Measurements from ENCODE around the gene RASGRP2.
A peak's percentile ranks its signal among the peaks of the same experiment; 100 is the strongest.

Gene RASGRP2

GRCh38 chr11:64765291-64765850, 21.4 kb upstream of the RASGRP2 start:
- DNase-seq (ENCODE audit: extremely low read depth, low read depth) = no peak
- H3K4me3 ChIP-seq (replicated peaks; ENCODE audit: low read depth, low read length) = no peak overlapping the region
- peak; percentile 20 for TF ChIP-seq CTCF (IDR thresholded peaks at IDR 0.05; ENCODE audit: low read depth, low read length, missing control alignments)

- DNase-seq (ENCODE audit: extremely low read depth, low read depth) = no peak
- no peak overlapping the region for H3K4me3 ChIP-seq (replicated peaks; ENCODE audit: low read depth, low read length)
- TF ChIP-seq CTCF (IDR thresholded peaks at IDR 0.05; ENCODE audit: low read depth, low read length, missing control alignments) = no peak
These were observed 20.8 kb upstream of the RASGRP2 start for GRCh38 chr11:64764753-64765152.

- TF ChIP-seq CTCF (IDR thresholded peaks at IDR 0.05; ENCODE audit: low read depth, low read length, missing control alignments) = no peak
- DNase-seq (ENCODE audit: extremely low read depth, low read depth) = no peak
- no peak overlapping the region for H3K4me3 ChIP-seq (replicated peaks; ENCODE audit: low read depth, low read length)
These were observed 20.2 kb upstream of the RASGRP2 start for GRCh38 chr11:64764040-64764611.

- H3K4me3 ChIP-seq (replicated peaks; ENCODE audit: low read depth, low read length) = no peak overlapping the region
- no peak for TF ChIP-seq CTCF (IDR thresholded peaks at IDR 0.05; ENCODE audit: low read depth, low read length, missing control alignments)
- DNase-seq (ENCODE audit: extremely low read depth, low read depth) = no peak
These were observed 19.6 kb upstream of the RASGRP2 start for GRCh38 chr11:64763526-64764039.

- H3K4me3 ChIP-seq (replicated peaks; ENCODE audit: low read depth, low read length) = no peak overlapping the region
- no peak for DNase-seq (ENCODE audit: extremely low read depth, low read depth)
- TF ChIP-seq CTCF (IDR thresholded peaks at IDR 0.05; ENCODE audit: low read depth, low read length, missing control alignments) = no peak
These were observed 19.0 kb upstream of the RASGRP2 start for GRCh38 chr11:64762674-64763525.

- TF ChIP-seq CTCF (IDR thresholded peaks at IDR 0.05; ENCODE audit: low read depth, low read length, missing control alignments) = no peak
- H3K4me3 ChIP-seq (replicated peaks; ENCODE audit: low read depth, low read length) = no peak overlapping the region
- no peak for DNase-seq (ENCODE audit: extremely low read depth, low read depth)
These were observed 18.3 kb upstream of the RASGRP2 start for GRCh38 chr11:64762277-64762673.
